NCI-H345 treated with DMSO at 0.1 percent for 48 hours (cell line): ENCODE data around the gene CTIF.
"Not testable (repeated sequence)": the region's sequence is repeated elsewhere in the genome, so short reads cannot be mapped to it uniquely, and the experiment has no call there.

Experiments used
- DNase-seq: peaks from one replicate; lab custom pipeline; 2025; ENCODE audit not compliant: unreplicated experiment; lab: John Stamatoyannopoulos, UW

Gene CTIF

GRCh38 chr18:48811401-48811800 is 272.6 kb downstream of the CTIF start:
- DNase-seq, result no peak

DNA sequence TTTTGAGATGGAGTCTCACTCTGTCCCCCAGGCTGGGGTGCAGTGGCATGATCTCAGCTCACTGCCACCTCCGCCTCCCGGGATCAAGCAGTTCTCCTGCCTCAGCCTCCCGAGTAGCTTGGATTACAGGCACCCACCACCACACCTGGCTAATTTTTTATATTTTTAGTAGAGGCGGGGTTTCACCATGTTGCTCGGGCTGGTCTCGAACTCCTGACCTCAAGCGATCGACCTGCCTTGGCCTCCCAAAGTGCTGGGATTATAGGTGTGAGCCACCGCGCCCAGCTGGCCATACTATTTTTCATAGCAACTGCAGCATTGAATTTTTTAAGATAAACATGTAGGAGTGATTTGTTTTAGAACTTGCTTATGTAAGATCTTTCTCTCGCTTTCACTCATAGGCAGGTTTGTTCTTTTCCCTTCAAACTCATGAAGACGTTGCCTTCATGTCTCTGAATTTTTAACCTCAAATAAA is 273.2 kb downstream of the CTIF start:
- not testable (repeated sequence) for DNase-seq

DNA sequence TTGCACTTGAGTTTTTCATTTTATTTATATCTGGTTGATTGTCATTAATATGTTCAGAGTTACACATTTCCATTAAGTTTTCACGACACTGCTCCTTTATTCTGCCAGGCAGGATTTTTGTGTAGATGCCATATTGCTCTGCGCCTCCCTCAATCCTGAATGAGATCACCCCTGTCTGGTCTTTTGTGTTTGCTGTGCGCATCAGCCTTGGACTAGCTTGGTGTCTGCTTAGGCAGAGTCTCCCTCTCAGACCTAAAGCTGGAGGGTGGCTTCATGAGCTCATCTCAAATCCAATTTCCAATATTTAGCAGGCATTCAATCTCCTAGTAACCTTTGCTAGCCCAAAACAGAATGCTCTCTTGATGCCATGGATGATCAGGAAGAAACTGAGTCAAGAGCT is 274.5 kb downstream of the CTIF start:
- DNase-seq, result no peak

GRCh38 chr18:48813833-48814489 is 275.1 kb downstream of the CTIF start:
- no peak for DNase-seq

- DNase-seq, result no peak
Observed at GRCh38 chr18:48814490-48815178, 275.8 kb downstream of the CTIF start.

DNA sequence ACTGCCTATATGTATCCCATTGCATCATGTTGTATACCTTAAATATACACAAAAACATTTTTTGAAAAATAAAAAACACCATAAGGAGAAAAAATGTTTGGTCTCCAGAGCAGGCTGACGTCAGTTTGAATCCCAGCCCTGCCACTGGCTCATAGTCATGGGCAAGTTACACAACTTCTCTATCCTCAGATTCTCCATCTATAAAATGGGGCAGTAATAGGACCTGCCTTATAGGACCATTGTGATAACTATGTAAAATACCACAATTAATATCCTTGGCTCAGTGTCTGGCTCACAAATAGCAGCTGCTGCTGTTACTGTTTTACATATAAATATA is 276.3 kb downstream of the CTIF start:
- DNase-seq, result no peak

DNA sequence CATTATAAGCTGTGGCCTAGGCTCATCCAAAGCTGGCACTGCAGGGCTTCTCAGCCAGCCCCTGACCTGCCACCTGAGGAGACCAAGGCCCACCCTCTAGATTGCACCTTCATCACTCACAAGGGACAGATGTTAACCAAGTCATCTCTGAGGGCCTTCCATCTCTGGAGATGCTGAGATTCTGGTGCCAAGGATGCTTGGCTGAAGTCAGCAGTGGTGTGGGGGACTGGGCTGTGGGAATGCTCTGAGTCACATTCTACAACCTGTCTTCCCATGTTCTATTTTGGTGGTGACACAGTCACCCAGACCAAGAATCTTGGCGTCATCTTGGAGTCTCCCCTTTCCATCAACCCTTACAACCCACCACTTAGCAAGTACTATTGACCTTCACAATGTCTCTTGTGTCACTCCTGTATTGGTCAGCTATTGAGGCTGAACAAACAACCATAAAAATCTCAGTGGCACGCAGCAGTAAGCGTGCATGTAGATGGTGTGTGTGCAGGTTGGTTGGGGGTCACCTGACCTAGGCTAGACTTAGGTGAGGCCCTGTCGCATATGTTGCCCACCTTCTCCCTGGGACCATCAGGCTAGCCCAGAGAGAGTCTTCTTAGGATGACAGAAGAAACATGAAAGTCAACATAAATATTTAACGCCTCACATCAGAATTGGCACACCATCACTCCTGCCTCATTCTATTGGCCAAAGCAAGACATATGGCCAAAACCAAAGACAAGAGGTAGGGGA is 276.9 kb downstream of the CTIF start:
- DNase-seq, result no peak

GRCh38 chr18:48816554-48816953 is 277.7 kb downstream of the CTIF start:
- no peak for DNase-seq

DNA sequence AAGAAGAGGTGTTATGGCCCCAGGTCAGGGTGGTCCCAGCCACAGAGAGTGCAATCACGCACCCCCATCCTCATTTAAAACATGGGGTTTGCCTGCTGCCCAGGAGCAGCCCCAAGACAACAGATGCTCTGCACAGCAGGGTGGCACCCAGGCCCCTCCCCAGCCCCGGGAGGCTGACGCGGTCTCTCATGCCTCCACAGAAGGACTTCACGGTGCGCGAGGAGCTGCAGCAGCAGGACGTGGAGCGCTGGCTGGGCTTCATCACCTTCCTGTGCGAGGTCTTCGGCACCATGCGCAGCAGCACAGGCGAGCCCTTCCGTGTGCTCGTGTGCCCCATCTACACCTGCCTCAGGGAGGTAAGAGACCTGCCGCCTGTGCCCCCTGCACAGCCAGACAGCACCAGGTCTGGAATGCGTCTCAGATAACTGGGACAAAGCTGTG is 278.2 kb downstream of the CTIF start:
- DNase-seq, result no peak

GRCh38 chr18:48818329-48819254 is 279.8 kb downstream of the CTIF start:
- DNase-seq, result no peak

DNA sequence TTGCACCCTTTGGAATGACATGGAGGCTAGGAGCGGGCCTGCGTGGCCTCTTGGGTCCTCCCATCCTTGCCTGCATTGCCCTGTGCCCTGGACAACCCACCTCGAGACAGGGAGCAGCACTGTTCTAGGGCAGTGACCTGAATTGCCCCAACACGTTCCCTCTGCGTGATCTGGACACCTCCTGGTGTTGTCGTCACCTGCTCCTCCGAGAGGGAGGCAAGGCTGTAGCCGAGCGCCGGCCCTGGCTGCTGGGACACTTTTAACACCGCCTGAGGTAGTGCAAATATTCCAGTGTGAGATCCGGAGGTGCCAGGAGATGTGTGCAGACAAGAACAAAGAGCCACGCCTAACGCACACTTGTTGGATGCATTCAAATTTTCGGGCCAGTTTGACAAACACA is 280.4 kb downstream of the CTIF start:
- no peak for DNase-seq

GRCh38 chr18:48819781-48820482 is 281.1 kb downstream of the CTIF start:
- DNase-seq, result no peak

DNA sequence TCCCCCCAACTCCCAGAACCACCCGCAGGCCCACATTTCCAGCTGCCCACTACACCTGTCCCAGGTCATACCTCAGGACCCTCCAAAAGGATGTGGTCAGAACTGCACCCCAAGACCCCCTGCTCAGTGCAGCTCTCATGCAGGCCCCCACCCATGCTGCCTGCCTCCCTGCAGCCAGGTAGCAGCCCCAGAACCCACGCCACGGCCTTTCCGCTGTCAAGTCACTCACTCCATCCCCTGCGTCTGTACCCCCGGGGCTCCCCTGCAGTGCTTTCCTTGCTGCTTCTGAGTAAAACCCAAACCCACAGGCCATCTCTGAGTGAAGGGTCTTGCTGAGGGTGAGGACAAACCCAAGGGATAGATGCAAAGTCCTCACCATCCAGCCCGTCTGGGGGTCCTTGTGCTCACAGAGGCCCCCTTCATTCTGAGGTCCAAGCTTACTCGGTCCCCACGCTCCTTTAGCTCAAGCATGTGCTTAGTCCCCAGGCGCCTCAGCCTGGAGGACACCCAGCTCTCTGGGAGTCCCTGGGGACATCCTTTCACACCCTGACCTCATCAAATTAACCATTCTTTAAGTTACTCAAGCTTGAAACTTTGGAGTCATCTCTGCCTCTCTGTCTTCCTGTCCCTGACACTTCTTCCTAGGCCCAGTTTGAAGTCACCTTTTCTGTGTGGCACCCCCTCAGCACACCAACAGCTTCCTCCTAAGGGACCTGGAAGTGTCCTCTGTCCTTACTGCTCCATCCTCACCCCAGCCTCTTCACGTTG is 281.8 kb downstream of the CTIF start:
- DNase-seq, result no peak

DNA sequence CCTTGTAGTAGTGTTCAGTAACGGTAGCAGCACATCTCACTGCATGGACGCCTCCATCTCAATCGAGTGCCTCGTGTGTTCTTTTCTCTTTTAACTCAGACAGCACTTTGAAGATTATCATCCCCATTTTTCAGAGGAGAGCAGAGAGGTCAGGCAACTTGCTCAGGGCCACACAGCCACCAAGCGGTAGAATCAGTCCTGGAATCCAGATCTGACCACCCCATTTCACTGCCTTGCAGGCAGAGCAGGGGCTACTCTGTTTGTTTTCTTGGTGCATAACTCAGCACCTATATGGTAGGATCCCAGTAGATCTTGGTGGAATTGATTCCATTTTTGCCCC is 282.4 kb downstream of the CTIF start:
- DNase-seq, result no peak

DNA sequence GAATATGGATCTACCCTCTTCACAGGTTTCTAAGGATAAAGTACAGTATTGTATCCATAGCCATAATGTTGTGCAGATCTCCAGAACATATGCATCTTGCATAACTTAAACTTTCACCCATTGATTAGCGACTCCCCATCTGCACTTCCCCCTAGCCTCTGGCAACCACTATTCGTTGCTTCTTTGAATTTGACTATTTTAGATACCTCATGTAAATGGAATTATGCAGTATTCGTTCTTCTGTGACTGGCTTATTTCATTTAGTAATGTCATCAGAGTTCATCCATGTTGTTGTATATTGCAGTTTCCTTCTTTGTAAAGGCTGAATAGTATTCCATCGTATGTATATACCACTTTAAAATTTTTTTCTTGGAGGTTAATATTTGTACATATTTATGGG is 283.0 kb downstream of the CTIF start:
- DNase-seq, result no peak

DNA sequence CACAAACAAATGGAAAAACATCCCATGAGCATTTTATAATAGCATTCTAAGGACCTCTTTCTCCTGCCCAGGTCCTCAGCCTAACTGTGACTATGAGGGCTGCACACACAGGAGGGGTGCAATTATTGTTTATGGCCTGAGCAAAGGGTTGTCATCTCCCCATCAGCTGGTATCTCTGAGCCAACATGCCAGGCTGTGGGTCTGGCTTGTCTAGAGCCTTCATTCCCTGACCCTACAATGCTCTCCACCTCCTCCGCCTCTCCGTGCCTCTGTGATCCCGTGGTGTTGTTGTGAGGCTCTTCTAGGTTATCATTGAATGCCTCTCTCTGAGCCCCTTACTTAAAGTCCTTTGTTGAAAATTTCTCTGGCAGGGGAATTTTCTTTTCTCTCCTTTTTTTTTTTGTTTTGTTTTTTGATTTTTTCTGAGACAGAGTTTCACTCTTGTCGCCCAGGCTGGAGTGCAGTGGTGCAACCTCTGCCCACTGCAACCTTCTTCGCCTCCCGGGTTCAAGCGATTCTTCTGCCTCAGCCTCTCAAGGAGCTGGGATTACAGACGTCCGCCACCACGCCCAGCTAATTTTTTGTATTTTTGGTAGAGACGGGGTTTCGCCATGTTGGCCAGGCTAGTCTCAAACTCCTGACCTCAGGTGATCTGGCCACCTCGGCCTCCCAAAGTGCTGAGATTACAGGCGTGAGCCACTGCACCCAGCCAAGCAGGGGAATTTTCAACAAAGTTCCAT is 285.6 kb downstream of the CTIF start:
- no peak for DNase-seq

- no peak for DNase-seq
Observed at GRCh38 chr18:48825101-48825745, 286.4 kb downstream of the CTIF start.

DNA sequence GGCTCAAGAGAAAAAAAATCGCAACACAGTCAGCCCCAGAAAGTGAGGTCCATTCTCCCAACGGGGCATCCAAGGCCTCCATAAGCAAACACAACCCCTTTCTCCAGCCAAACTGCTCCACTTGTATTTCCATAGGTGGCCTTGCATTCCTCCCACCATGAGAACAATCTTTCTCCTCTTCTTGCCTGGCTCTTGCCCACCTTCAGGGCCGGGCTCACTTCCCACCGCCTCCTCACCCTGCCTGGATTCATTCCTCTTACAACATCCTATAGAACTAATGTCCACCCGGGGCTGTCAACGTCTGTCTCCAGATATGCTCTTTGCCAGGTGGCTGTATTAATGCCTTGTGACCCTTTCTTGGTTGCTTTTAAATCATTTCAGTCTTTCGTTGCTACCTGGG is 287.4 kb downstream of the CTIF start:
- no peak for DNase-seq

DNA sequence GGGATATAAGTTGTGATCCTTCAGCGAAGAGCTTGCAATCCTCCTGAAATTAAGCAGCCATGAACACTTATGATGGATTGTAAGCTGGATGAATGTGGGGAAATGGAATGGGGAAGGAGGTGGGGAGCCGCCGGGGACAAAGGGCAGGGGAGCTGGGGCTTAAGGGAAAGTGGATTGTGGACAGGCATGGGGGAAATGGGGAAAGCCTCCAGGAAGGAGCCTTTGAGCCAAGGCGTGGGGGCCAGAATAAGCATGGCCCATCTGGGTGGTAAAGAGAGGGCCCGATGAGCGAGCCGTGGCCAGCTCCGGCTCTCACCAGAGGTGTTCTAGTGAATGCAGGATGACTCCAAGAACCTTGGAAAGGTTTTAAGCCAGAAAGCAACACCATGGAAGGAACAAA is 288.0 kb downstream of the CTIF start:
- DNase-seq, result no peak
